Astrocyte (in vitro differentiated cells and primary cell): ENCODE results near the gene TRPM3. TPM values are rescaled to one million over a fixed set of nuclear protein-coding genes. Genes with fewer than 3 reads are reported as not detected.
A peak's percentile ranks its signal among the peaks of the same experiment; 100 is the strongest.

Source experiments
- DNase-seq: peaks from one replicate; pipeline ENCODE4 v3.0.0-alpha.2; 2010; ENCODE audit warnings: low read depth
- FAIRE-seq: peaks from 2 replicates; lab custom pipeline; 2011; peaks lifted over from hg19 to GRCh38; lab: Jason Lieb, UNC
- H2AFZ ChIP-seq: 2 replicates; pipeline ENCODE4 v1.6.0; 2012; ENCODE audit warnings: low read depth, low read length, inconsistent platforms
- H3K27ac ChIP-seq: 2 replicates; pipeline ENCODE4 v1.5.1; 2011; ENCODE audit warnings: low read depth, low read length, inconsistent platforms
- H3K27me3 ChIP-seq: 2 replicates; pipeline ENCODE4 v1.6.0; 2011; ENCODE audit warnings: low read length, inconsistent platforms; ENCODE audit not compliant: insufficient read depth
- H3K36me3 ChIP-seq: 2 replicates; pipeline ENCODE4 v1.5.1; 2011; ENCODE audit warnings: low read length, inconsistent platforms; ENCODE audit not compliant: insufficient read depth
- H3K4me1 ChIP-seq: 2 replicates; pipeline ENCODE4 v1.5.1; 2011; ENCODE audit warnings: low read length, inconsistent platforms; ENCODE audit not compliant: insufficient read depth
- H3K4me2 ChIP-seq: 2 replicates; pipeline ENCODE4 v1.6.0; 2012; ENCODE audit warnings: low read length, inconsistent platforms
- H3K4me3 ChIP-seq: 2 replicates; pipeline ENCODE4 v1.5.1; 2011; ENCODE audit warnings: low read depth, mild to moderate bottlenecking, low read length, inconsistent platforms; ENCODE audit not compliant: insufficient read depth
- H3K79me2 ChIP-seq: 2 replicates; pipeline ENCODE4 v1.6.0; 2012; ENCODE audit warnings: mild to moderate bottlenecking, low read length, inconsistent platforms; ENCODE audit not compliant: insufficient read depth
- H3K9ac ChIP-seq: 2 replicates; pipeline ENCODE4 v1.6.0; 2012; ENCODE audit warnings: mild to moderate bottlenecking, low read length, inconsistent platforms
- H3K9me3 ChIP-seq: 2 replicates; pipeline ENCODE4 v1.5.1; 2012; ENCODE audit warnings: low read depth, mild to moderate bottlenecking, low read length, inconsistent platforms; ENCODE audit not compliant: insufficient read depth
- H4K20me1 ChIP-seq: 2 replicates; pipeline ENCODE4 v1.6.0; 2012; ENCODE audit warnings: low read length, inconsistent platforms; ENCODE audit not compliant: insufficient read depth
- H3K27ac Mint-ChIP-seq: one replicate; pipeline ENCODE4 v1.8.0; 2021; ENCODE audit warnings: mild to moderate bottlenecking, mixed read lengths; ENCODE audit not compliant: unreplicated experiment
- H3K27me3 Mint-ChIP-seq: one replicate; pipeline ENCODE4 v1.8.0; 2021; ENCODE audit warnings: low read depth, mixed read lengths; ENCODE audit not compliant: unreplicated experiment
- H3K36me3 Mint-ChIP-seq: one replicate; pipeline ENCODE4 v1.8.0; 2021; ENCODE audit warnings: low read depth, mixed read lengths; ENCODE audit not compliant: unreplicated experiment
- H3K4me1 Mint-ChIP-seq: one replicate; pipeline ENCODE4 v1.8.0; 2021; ENCODE audit warnings: low read depth, mixed read lengths; ENCODE audit not compliant: unreplicated experiment
- H3K4me3 Mint-ChIP-seq: one replicate; pipeline ENCODE4 v1.8.0; 2021; ENCODE audit warnings: mild to moderate bottlenecking, moderate library complexity, mixed read lengths; ENCODE audit not compliant: unreplicated experiment
- H3K9me3 Mint-ChIP-seq: one replicate; pipeline ENCODE4 v1.8.0; 2021; ENCODE audit warnings: mild to moderate bottlenecking, mixed read lengths; ENCODE audit not compliant: unreplicated experiment
- CTCF ChIP-seq: IDR thresholded peaks from 2 replicates; pipeline ENCODE4 v1.5.1; 2011; ENCODE audit warnings: low read depth, mild to moderate bottlenecking, inconsistent platforms, low read length, moderate library complexity; ENCODE audit not compliant: insufficient read depth
- EZH2 ChIP-seq: IDR thresholded peaks from 2 replicates; pipeline ENCODE4 v1.6.1; 2012; ENCODE audit warnings: mild to moderate bottlenecking, low read length, inconsistent platforms; ENCODE audit not compliant: insufficient read depth
- total RNA-seq: library from RNA; stranded (reverse); gene quantifications from 2 replicates; pipeline ENCODE4 v1.2.1, GENCODE V29; 2021

The TRPM3 gene
- total RNA-seq, 1 donor from 2014 or later, result 0.14 TPM

GRCh38 chr9:70947086-70947485, 174.3 kb downstream of the TRPM3 start:
- Mint-ChIP-seq H3K36me3 (no peaks in the 10 kb centered on the region), H3K27ac (no peak overlapping the region), H3K27me3 (no peaks in the 10 kb centered on the region), H3K4me3 (no peak overlapping the region), H3K9me3 (no peaks in the 10 kb centered on the region), H3K4me1 (peaks cover 8% of the 10 kb centered on the region)
- no peaks in the 10 kb centered on the region for H3K79me2 ChIP-seq
- no peak overlapping the region for H3K4me3 ChIP-seq
- TF ChIP-seq CTCF, result no peak
- TF ChIP-seq EZH2, result no peak
- H3K4me2 ChIP-seq, result peak overlapping the region; percentile 14
- H3K9ac ChIP-seq, result no peak overlapping the region
- H3K27me3 ChIP-seq, result peaks cover 2% of the 10 kb centered on the region
- DNase-seq, result peak; percentile 47
- no peak overlapping the region for H2AFZ ChIP-seq
- no peak for FAIRE-seq
- no peaks in the 10 kb centered on the region for H3K9me3 ChIP-seq
- no peaks in the 10 kb centered on the region for H4K20me1 ChIP-seq
- H3K36me3 ChIP-seq, result no peaks in the 10 kb centered on the region
- H3K4me1 ChIP-seq, result no peaks in the 10 kb centered on the region
- no peak overlapping the region for H3K27ac ChIP-seq

DNA sequence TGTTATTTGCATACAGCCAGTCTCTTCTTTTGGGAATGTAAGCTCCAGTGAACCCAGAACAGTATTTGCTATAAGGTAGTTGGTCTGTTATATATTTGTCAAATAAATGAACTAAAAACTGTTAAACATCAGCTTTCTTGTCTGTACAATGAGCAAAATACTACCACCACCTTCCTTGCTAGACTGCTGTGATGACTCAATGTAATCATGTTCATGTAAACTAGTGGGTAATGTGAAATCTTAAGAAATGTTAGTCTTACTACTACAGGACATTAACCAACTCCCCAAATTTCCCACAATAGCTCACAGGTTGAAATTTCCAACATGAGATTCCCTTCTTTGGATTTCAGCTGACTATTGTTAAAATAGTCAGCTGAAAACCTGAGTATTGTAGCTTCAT, 176.1 kb downstream of the TRPM3 start:
- Histone ChIP-seq H3K79me2 (no peaks in the 10 kb centered on the region), H3K27ac (no peak overlapping the region), H3K4me2 (no peak overlapping the region), H3K36me3 (no peaks in the 10 kb centered on the region), H2AFZ (no peak overlapping the region), H4K20me1 (no peaks in the 10 kb centered on the region), H3K4me3 (no peak overlapping the region), H3K9ac (no peak overlapping the region), H3K27me3 (peaks cover 2% of the 10 kb centered on the region), H3K4me1 (no peaks in the 10 kb centered on the region), H3K9me3 (no peaks in the 10 kb centered on the region)
- no peaks in the 10 kb centered on the region for H3K36me3 Mint-ChIP-seq
- FAIRE-seq (no peak), DNase-seq (no peak)
- H3K9me3 Mint-ChIP-seq, result no peaks in the 10 kb centered on the region
- peaks cover 6% of the 10 kb centered on the region for H3K4me1 Mint-ChIP-seq
- TF ChIP-seq CTCF (no peak), EZH2 (no peak)
- H3K4me3 Mint-ChIP-seq, result no peak overlapping the region
- no peaks in the 10 kb centered on the region for H3K27me3 Mint-ChIP-seq
- no peak overlapping the region for H3K27ac Mint-ChIP-seq

DNA sequence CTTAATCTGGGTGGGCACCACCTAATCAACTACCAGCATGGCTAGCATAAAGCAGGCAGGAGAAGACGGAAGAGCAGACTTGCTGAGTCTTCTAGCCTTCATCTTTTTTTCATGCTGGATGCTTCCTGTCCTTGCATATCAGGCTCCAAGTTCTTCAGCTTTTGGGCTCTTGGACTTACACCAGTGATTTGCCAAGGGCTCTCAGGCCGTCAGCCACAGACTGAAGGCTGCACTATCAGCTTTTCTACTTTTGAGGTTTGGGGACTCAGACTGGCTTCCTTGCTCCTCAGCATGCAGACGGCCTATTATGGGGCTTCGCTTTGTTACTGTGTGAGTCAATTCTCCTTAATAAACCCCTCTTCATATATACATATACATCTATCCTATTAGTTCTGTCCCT, 180.2 kb downstream of the TRPM3 start:
- Histone ChIP-seq H3K9ac (no peak overlapping the region), H3K36me3 (no peaks in the 10 kb centered on the region), H4K20me1 (no peaks in the 10 kb centered on the region), H3K4me1 (no peaks in the 10 kb centered on the region), H3K9me3 (no peaks in the 10 kb centered on the region), H3K4me2 (no peak overlapping the region), H3K4me3 (no peak overlapping the region), H3K27ac (no peak overlapping the region), H2AFZ (no peak overlapping the region), H3K27me3 (peaks cover 2% of the 10 kb centered on the region), H3K79me2 (no peaks in the 10 kb centered on the region)
- TF ChIP-seq EZH2 (no peak), CTCF (no peak)
- DNase-seq (no peak), FAIRE-seq (no peak)
- Mint-ChIP-seq H3K27me3 (no peaks in the 10 kb centered on the region), H3K9me3 (no peaks in the 10 kb centered on the region), H3K27ac (no peak overlapping the region), H3K4me3 (no peak overlapping the region), H3K4me1 (peaks cover 6% of the 10 kb centered on the region), H3K36me3 (no peaks in the 10 kb centered on the region)
